Vagina (tissue), 2 donors: ENCODE data around the gene C16orf86.

Experiments
- CTCF ChIP-seq, 3 experiments: fragments of 450-650 bp in 2 of 3; fragments of 200-600 bp in 1 of 3; sonication (generic) in 1 of 3; IDR thresholded peaks; one replicate each; pipeline ENCODE4 v1.5.1; 2017 to 2019; ENCODE audit warnings: antibody characterized with exemption in 3 of 3, mild to moderate bottlenecking in 2 of 3, moderate library complexity in 2 of 3
- POLR2A ChIP-seq, 2 donors: fragments of 450-650 bp; IDR thresholded peaks; one replicate each; pipeline ENCODE4 v1.6.1; 2017; ENCODE audit warnings: antibody characterized with exemption in 2 of 2, mild to moderate bottlenecking in 2 of 2, moderate library complexity in 2 of 2
- POLR2AphosphoS5 ChIP-seq, 2 donors: sonication (generic); formaldehyde crosslinking; IDR thresholded peaks; one replicate each; pipeline ENCODE4 v1.9.0; 2017; ENCODE audit warnings: antibody characterized with exemption in 2 of 2, mild to moderate bottlenecking in 2 of 2, low read depth in 1 of 2; ENCODE audit not compliant: insufficient read depth in 1 of 2

GRCh38 chr16:67667817-67668494 lies 1.3 kb downstream of the C16orf86 start:
- TF ChIP-seq POLR2A (IDR thresholded peaks at IDR 0.05): no peak
- peak; percentile 32 to 86 (median 64) for TF ChIP-seq CTCF (IDR thresholded peaks at IDR 0.05)
- peak; percentile 45 to 68 for TF ChIP-seq POLR2AphosphoS5 (IDR thresholded peaks at IDR 0.05; ENCODE audit: insufficient read depth in 1 of 2, low read depth in 1 of 2)
